Panc1 (cell line): ENCODE data around the gene PYDC2.

Experiments
- CTCF ChIP-seq: fragments of 450-650 bp; IDR thresholded peaks from 2 replicates; pipeline ENCODE4 v1.5.1; 2017; ENCODE audit warnings: mild to moderate bottlenecking
- REST ChIP-seq, 2 experiments: IDR thresholded peaks; 2 replicates each; pipeline ENCODE4 v1.6.1; 2011 to 2012; ENCODE audit warnings: low read depth in 2 of 2, control low read depth in 1 of 2, low read length in 1 of 2, mild to moderate bottlenecking in 1 of 2, moderate library complexity in 1 of 2; ENCODE audit not compliant: insufficient read depth in 1 of 2

GRCh38 chr3:191502583-191502982 is 41.6 kb downstream of the PYDC2 start:
- peak; percentile 33; the same call in 1 of the 2 replicates for TF ChIP-seq CTCF
- TF ChIP-seq REST (IDR thresholded peaks at IDR 0.05; ENCODE audit: insufficient read depth in 1 of 2, low read depth in 2 of 2, low read length in 1 of 2) = no peak
